Ectodermal cell (in vitro differentiated cells): ENCODE data around the gene PIGN.

Experiments used
- H3K27ac ChIP-seq: 2 replicates; pipeline ENCODE4 v1.7.0; 2013; ENCODE audit warnings: mild to moderate bottlenecking, low read depth, low read length; ENCODE audit not compliant: insufficient read depth, poor library complexity, severe bottlenecking
- H3K27me3 ChIP-seq: 2 replicates; pipeline ENCODE4 v1.7.0; 2013; ENCODE audit warnings: mild to moderate bottlenecking, low read length; ENCODE audit not compliant: insufficient read depth, control insufficient read depth, poor library complexity, severe bottlenecking
- H3K36me3 ChIP-seq: one replicate; pipeline ENCODE4 v1.7.0; 2013; ENCODE audit warnings: low read length; ENCODE audit not compliant: control insufficient read depth, insufficient read depth
- H3K4me1 ChIP-seq: one replicate; pipeline ENCODE4 v1.7.0; 2013; ENCODE audit warnings: low read length; ENCODE audit not compliant: control insufficient read depth, insufficient read depth
- H3K4me3 ChIP-seq: 2 replicates; pipeline ENCODE4 v1.7.0; 2013; ENCODE audit warnings: low read depth, low read length, control low read depth; ENCODE audit not compliant: insufficient read depth
- H3K9me3 ChIP-seq: 2 replicates; pipeline ENCODE4 v1.7.0; 2013; ENCODE audit warnings: mild to moderate bottlenecking, low read length, moderate library complexity; ENCODE audit not compliant: control insufficient read depth
- WGBS, 2 experiments: methylation state at CpG; one replicate each; pipeline ENCODE4 v1.1.7; 2013; ENCODE audit warnings: missing lambda C conversion rate in 2 of 2; 5-methylcytosine and 5-hydroxymethylcytosine counted together

The PIGN gene

DNA sequence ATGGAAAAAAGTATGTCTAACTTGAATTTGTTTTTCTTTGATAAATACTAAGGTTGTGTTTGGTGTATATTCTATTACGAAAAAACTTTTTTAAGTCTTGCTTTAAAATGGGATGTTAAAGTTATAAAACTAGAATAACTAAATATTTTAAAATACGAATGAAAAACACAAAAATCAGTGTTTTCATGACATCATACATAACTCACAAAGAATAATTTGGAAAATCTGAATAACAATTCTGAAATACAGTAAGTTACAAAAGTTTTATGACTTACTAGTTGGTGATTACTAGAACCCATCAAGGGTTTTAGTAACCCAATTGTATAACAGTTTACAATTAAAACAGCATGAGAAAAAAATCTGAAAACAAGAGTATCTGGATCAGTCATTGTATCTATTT lies 61.2 kb downstream of the PIGN start:
- Histone ChIP-seq H3K36me3 (no peaks in the 10 kb centered on the region), H3K4me3 (no peak overlapping the region), H3K9me3 (no peaks in the 10 kb centered on the region), H3K4me1 (no peaks in the 10 kb centered on the region), H3K27ac (no peak overlapping the region), H3K27me3 (no peaks in the 10 kb centered on the region)
- 86% methylated on average over 1 of the region's 2 CpGs; no CpG with 5 or more reads in 1 of the 2 experiments for WGBS, 2 experiments

DNA sequence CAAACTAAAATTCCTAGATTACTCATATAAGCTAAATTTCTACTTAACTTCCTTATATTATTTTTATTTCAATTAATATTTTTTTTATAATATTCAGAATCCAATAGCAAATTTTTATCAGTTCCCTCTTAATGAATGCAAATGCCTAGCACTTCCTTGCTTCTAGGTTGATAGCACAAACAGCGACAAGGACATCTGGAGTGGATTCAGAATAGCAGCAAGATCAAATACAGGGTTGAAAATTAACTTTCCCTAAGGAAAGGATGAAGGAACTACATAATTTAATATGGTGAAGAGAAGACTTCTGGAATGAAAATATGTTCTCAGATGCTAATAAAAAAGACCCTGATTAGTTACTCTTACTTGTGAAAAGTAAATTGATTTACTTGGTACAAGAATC lies 64.5 kb downstream of the PIGN start:
- 90 to 95% methylated on average over 1 of the region's 1 CpG for WGBS, 2 experiments
- Histone ChIP-seq H3K9me3 (no peaks in the 10 kb centered on the region), H3K36me3 (no peaks in the 10 kb centered on the region), H3K4me3 (no peak overlapping the region), H3K27ac (no peak overlapping the region), H3K27me3 (no peaks in the 10 kb centered on the region), H3K4me1 (no peaks in the 10 kb centered on the region)

DNA sequence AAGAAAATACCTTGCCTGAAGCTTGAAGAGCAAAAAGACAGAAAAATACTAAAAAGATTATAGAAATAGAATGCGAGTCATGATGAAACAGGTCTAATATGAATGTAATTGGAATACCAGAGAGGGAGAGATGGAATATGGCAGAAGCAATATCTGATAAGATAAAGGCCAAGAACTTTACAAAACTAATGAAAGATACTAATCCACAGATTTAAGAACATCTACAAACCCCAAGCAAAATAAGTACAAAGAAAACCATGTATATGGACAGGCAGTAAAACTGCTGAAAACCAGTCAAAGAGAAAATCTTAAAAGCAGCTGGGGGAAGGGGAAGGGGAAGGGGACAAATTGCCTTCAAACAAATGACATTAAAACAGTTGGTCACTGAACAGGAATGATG lies 67.0 kb downstream of the PIGN start:
- Histone ChIP-seq H3K27ac (no peak overlapping the region), H3K4me1 (no peaks in the 10 kb centered on the region), H3K4me3 (no peak overlapping the region), H3K9me3 (no peaks in the 10 kb centered on the region), H3K36me3 (no peaks in the 10 kb centered on the region), H3K27me3 (no peaks in the 10 kb centered on the region)
- WGBS, 2 experiments = 94 to 100% methylated on average over 1 of the region's 1 CpG

DNA sequence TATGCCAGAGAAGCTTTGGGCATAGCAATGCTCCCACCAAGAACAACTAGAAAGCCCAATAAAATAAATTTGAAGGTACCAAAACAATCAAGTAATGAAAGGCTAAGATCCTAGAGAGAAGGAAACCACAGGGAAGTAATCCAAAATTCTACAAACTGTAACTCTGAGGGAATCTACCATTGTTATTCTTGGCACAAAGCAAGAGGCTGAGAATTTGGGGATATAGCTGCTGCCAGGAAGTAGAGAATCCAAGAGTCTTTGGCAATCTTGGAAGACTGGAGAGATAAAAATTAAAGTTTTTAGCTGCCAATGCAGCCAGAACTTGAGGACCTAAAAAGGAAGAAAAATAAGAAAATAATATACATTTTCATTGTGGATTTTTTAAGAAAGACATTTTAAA lies 68.5 kb downstream of the PIGN start:
- Histone ChIP-seq H3K27me3 (no peaks in the 10 kb centered on the region), H3K4me1 (no peaks in the 10 kb centered on the region), H3K36me3 (no peaks in the 10 kb centered on the region), H3K9me3 (no peaks in the 10 kb centered on the region), H3K4me3 (no peak overlapping the region), H3K27ac (no peak overlapping the region)

DNA sequence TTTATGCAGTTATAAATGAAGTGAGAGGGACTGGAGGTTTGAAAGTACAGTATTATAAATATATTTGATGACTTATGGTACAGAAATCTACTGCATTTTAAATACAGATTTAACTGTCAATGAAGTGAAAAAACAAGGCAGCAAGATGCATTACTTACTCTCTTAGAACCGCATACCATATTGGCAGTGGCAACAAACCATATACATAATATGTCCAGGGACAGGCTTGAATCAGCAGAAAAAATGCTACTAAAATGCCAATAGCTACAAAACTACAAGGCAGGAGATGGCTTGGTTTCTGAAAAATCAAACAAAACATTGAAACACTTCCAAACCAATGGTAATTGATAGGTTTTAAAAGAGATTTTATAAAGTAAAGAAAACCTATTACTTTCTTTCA lies 77.2 kb downstream of the PIGN start:
- H3K36me3 ChIP-seq = no peaks in the 10 kb centered on the region
- H3K27ac ChIP-seq = no peak overlapping the region
- H3K4me1 ChIP-seq = no peaks in the 10 kb centered on the region
- 100% methylated on average over 1 of the region's 1 CpG for WGBS, 2 experiments
- H3K9me3 ChIP-seq = no peaks in the 10 kb centered on the region
- no peaks in the 10 kb centered on the region for H3K27me3 ChIP-seq
- no peak overlapping the region for H3K4me3 ChIP-seq

DNA sequence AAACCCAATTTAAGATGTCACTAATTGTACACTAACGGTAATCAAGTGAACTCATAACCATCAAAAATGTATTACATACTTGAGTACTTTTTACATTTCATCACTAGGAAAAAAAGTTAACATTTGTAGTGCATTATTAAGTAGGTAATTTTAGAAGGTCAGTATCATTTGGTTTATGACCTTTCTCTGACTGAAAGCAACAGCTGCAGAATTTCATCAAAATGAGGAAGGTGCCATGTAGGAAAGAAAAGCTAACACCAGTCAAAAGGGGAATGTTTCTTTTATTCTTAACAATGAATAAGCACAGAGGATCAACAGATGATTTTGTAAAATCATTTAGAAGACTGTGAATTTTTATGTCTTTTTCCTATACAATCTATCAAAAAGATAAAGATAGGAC lies 79.0 kb downstream of the PIGN start:
- no peak overlapping the region for H3K27ac ChIP-seq
- no peak overlapping the region for H3K4me3 ChIP-seq
- H3K27me3 ChIP-seq = no peaks in the 10 kb centered on the region
- H3K36me3 ChIP-seq = no peaks in the 10 kb centered on the region
- WGBS, 2 experiments = 100% methylated on average over 1 of the region's 1 CpG
- no peaks in the 10 kb centered on the region for H3K4me1 ChIP-seq
- no peaks in the 10 kb centered on the region for H3K9me3 ChIP-seq

DNA sequence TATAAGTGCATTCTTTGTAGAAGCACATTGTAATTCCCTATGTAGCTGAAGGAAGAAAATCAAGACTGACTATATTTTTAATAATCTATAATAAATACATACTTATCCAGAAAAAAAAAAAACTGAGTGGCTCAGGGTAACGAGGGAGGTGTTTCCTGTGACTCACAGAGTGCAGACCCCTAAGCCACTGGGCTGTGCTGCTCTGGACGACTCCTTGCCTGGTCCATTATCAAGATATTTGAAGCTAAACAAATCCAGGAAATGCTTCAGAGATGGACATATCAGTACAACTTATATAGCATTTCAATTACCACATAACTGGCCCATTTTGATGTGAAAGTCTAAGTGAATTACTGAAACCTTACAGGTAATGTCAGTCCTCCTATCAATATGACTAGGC lies 80.6 kb downstream of the PIGN start:
- Histone ChIP-seq H3K4me1 (no peaks in the 10 kb centered on the region), H3K27me3 (no peaks in the 10 kb centered on the region), H3K27ac (no peak overlapping the region), H3K4me3 (no peak overlapping the region), H3K9me3 (no peaks in the 10 kb centered on the region), H3K36me3 (no peaks in the 10 kb centered on the region)
- 90 to 92% methylated on average over 2 of the region's 2 CpGs for WGBS, 2 experiments

DNA sequence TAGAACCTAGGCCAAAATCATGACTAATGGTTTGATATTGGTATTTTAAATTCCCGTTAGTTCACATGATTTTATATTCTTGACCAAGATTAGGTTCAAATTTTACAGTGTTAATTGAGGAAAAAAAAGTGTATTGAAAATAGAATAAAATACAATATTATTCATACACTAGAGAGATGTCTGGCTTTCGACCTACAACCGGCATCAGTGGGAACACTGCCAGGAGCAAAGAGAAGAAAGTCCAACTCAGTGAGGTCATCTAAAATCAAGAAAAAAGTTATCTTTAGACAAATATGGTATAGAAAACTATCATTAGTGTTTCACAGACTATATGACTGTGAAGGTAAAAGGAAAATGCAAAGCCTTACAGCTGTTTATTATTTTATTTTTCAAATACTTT lies 81.5 kb downstream of the PIGN start:
- 94% methylated on average over 3 of the region's 3 CpGs; no CpG with 5 or more reads in 1 of the 2 experiments for WGBS, 2 experiments
- H3K9me3 ChIP-seq = no peaks in the 10 kb centered on the region

DNA sequence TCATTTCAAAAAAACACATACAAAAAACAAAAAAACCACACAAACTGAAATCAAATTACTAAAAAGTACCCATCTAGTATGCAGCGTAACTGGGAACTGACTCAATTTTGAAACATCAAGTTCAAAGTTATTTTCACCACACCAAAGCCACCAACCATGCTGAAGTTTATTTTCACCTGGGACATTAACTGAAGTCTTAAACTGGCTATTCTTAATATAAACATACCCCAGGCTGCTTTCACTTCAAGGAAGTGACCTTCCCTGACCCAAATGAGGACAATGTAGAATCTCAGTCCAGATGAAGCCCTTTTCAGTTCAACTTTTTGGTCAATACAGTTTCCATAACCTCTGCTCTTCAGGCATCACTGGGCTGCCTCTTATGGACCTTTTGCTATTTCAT lies 84.6 kb downstream of the PIGN start:
- Histone ChIP-seq H3K36me3 (no peaks in the 10 kb centered on the region), H3K4me1 (no peaks in the 10 kb centered on the region), H3K9me3 (no peaks in the 10 kb centered on the region), H3K27ac (no peak overlapping the region), H3K27me3 (no peaks in the 10 kb centered on the region), H3K4me3 (no peak overlapping the region)
- 93 to 98% methylated on average over 1 of the region's 1 CpG for WGBS, 2 experiments

More for the DNA sequence above, 81.5 kb downstream of the PIGN start:
- no peaks in the 10 kb centered on the region for H3K27me3 ChIP-seq
- H3K27ac ChIP-seq = no peak overlapping the region
- no peaks in the 10 kb centered on the region for H3K36me3 ChIP-seq
- H3K4me1 ChIP-seq = no peaks in the 10 kb centered on the region
- H3K4me3 ChIP-seq = no peak overlapping the region

DNA sequence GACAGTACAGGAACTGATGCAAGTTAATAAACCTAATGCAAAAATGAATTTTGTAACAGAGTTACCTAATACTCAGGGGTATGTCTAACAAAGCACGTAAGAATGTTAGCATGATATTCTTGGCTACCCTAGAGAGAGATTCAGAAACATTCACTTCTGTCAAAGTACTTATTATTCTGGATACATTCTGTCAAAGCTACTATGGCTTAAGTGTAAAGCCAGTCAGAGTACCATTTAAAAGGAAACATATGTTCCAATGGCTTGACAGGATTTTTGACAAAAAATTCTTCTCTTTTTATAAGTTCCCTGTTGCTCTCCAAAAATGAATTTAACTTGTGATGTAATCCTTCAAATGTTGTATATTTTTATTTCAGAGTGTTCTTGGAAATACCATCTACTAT lies 85.5 kb downstream of the PIGN start:
- WGBS, 2 experiments = 95% methylated on average over 1 of the region's 1 CpG; no CpG with 5 or more reads in 1 of the 2 experiments
- no peaks in the 10 kb centered on the region for H3K27me3 ChIP-seq
- H3K27ac ChIP-seq = no peak overlapping the region
- H3K4me1 ChIP-seq = no peaks in the 10 kb centered on the region
- no peak overlapping the region for H3K4me3 ChIP-seq
- no peaks in the 10 kb centered on the region for H3K36me3 ChIP-seq
- no peaks in the 10 kb centered on the region for H3K9me3 ChIP-seq

DNA sequence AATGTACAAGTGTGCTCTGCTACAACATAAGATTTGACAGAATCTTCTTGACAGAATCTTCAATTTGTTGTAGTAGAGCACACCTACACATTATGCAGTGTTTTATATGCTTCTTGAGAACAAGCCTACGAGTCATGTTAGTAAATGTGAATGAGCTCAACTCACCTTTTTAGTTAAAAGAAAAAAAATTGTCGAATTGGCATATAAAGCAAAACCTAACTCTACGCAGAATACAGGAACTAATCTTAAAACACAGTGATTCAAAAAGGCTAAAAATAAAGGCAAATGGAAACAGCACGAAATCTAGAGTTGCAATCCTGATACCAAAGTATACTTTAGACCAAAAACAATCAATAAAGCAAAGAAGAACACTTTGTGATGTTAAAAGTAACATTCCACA lies 87.9 kb downstream of the PIGN start:
- Histone ChIP-seq H3K9me3 (no peaks in the 10 kb centered on the region), H3K4me3 (no peak overlapping the region), H3K36me3 (no peaks in the 10 kb centered on the region), H3K27ac (no peak overlapping the region), H3K4me1 (no peaks in the 10 kb centered on the region), H3K27me3 (no peaks in the 10 kb centered on the region)
- 92 to 100% methylated on average over 3 to 4 of the region's 4 CpGs for WGBS, 2 experiments
